Skeletal muscle satellite cell (primary cell): ENCODE measurements around the gene NLRP5.
"Not testable (repeated sequence)": the region's sequence is repeated elsewhere in the genome, so short reads cannot be mapped to it uniquely, and the experiment has no call there.

Source experiments
- H3K27me3 ChIP-seq: 2 replicates; pipeline ENCODE4 v1.7.0; 2013; ENCODE audit warnings: low read length; ENCODE audit not compliant: control insufficient read depth, insufficient read depth
- H3K36me3 ChIP-seq: 2 replicates; pipeline ENCODE4 v1.7.0; 2013; ENCODE audit warnings: mild to moderate bottlenecking, control low read depth, low read length; ENCODE audit not compliant: insufficient read depth
- H3K4me1 ChIP-seq: 2 replicates; pipeline ENCODE4 v1.7.0; 2013; ENCODE audit warnings: low read length; ENCODE audit not compliant: control insufficient read depth, insufficient read depth
- H3K4me2 ChIP-seq: 2 replicates; pipeline ENCODE4 v1.7.0; 2013; ENCODE audit warnings: mild to moderate bottlenecking, low read length
- H3K4me3 ChIP-seq: 2 replicates; pipeline ENCODE4 v1.7.0; 2013; ENCODE audit warnings: low read length
- H3K9ac ChIP-seq: 2 replicates; pipeline ENCODE4 v1.7.0; 2013; ENCODE audit warnings: mild to moderate bottlenecking, low read depth, low read length, moderate library complexity
- H3K9me3 ChIP-seq: replicated peaks from 2 replicates; pipeline ENCODE4 v1.7.0; 2013; ENCODE audit warnings: mild to moderate bottlenecking, control low read depth, low read length

NLRP5 gene

GRCh38 chr19:56091751-56092546 is 105.4 kb downstream of the NLRP5 start:
- peaks cover 12% of the 10 kb centered on the region for H3K4me1 ChIP-seq
- H3K9ac ChIP-seq, result no peak overlapping the region
- no peak overlapping the region for H3K4me3 ChIP-seq
- H3K27me3 ChIP-seq, result no peaks in the 10 kb centered on the region
- peaks cover 28% of the 10 kb centered on the region for H3K36me3 ChIP-seq
- H3K9me3 ChIP-seq, result no peaks in the 10 kb centered on the region
- no peak overlapping the region for H3K4me2 ChIP-seq

DNA sequence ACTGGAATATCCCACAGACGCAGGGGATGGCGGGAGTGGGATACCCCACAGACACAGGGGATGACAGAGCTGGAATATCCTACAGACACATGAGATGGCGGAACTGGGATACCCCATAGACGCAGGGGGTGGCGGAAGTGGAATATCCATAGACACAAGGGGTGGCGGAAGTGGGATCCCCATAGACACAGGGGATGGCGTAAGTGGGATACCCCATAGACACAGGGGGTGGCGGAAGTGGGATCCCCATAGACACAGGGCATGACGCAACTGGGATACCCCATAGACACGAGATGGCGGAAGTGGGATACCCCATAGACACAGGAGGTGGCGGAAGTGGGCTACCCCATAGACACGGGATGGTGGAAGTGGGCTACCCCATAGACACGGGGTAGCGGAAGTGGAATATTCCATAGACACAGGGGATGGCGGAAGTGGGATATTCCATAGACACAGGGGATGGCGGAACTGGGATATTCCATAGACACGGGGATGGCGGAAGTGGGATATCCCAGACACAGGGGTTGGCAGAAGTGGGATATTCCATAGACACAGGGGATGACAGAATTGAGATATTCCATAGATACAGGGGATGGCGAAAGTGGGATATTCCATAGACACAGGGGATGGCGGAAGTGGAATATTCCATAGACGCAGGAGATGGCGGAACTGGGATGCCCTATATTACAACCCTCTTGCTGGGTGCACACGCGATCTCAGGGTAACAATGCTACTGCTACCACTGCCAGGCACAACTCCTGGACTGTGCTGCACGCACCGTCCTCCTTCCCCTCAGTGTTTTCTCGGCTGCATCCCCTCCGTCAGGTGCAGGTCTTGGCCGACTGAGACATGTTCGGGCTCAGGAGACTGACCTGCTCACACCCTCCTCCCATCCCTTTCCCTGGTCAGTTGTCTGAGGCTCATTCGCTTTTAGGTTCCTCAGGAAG is 106.4 kb downstream of the NLRP5 start:
- Histone ChIP-seq H3K36me3 (peaks cover 32% of the 10 kb centered on the region), H3K4me3 (no peak overlapping the region), H3K4me1 (peaks cover 12% of the 10 kb centered on the region), H3K4me2 (no peak overlapping the region), H3K9me3 (no peaks in the 10 kb centered on the region), H3K9ac (no peak overlapping the region), H3K27me3 (no peaks in the 10 kb centered on the region)

DNA sequence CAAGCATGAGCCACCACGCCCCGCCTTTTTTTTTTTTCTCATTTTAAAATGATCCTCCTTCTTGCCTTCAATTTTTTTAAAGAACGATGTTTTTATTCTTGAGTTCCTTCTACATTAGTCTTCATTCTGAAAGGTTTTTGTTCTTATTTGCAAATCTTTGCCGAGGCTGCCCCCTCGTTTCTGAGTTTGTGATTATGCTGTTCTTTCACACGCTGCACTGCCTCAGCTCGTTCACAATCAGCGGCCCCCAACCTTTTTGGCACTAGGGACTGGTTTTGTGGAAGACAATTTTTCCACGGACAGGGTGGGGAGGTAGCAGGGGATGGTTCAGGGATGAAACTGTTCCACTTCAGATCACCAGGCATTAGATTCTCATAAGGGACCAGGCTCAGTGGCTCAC is 107.9 kb downstream of the NLRP5 start:
- H3K4me1 ChIP-seq, result peaks cover 12% of the 10 kb centered on the region
- no peak overlapping the region for H3K9ac ChIP-seq
- peaks cover 36% of the 10 kb centered on the region for H3K36me3 ChIP-seq
- H3K4me3 ChIP-seq, result no peak overlapping the region
- no peaks in the 10 kb centered on the region for H3K9me3 ChIP-seq
- H3K4me2 ChIP-seq, result no peak overlapping the region
- no peaks in the 10 kb centered on the region for H3K27me3 ChIP-seq

DNA sequence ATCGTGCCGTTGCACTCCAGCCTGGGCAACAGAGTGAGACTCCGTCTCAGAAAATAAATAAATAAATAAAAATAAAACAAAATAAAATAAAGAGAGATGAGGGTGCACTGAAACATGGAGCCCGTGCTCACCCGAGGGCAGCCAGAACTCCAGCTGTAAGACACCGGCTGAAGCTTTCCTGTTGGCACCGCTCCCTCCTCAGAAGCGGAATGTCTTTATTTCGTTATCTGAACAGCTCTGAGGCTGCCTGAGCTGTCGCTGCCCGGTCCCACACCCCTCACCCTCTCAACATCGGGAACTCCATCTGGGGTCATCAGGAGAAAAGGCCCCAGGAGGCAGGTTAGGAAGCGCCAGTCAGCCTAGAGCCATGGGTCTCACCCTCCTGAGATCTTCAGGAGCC is 110.1 kb downstream of the NLRP5 start:
- H3K27me3 ChIP-seq, result no peaks in the 10 kb centered on the region
- H3K36me3 ChIP-seq, result peaks cover 39% of the 10 kb centered on the region
- no peak overlapping the region for H3K9ac ChIP-seq
- H3K4me1 ChIP-seq, result peaks cover 3% of the 10 kb centered on the region
- H3K4me3 ChIP-seq, result no peak overlapping the region
- H3K9me3 ChIP-seq, result no peaks in the 10 kb centered on the region
- H3K4me2 ChIP-seq, result no peak overlapping the region

- Histone ChIP-seq H3K27me3 (no peaks in the 10 kb centered on the region), H3K4me2 (no peak overlapping the region), H3K4me3 (no peak overlapping the region), H3K9me3 (no peaks in the 10 kb centered on the region), H3K4me1 (no peaks in the 10 kb centered on the region), H3K36me3 (peaks cover 44% of the 10 kb centered on the region), H3K9ac (no peak overlapping the region)
These were observed 110.7 kb downstream of the NLRP5 start for GRCh38 chr19:56097306-56097705.

DNA sequence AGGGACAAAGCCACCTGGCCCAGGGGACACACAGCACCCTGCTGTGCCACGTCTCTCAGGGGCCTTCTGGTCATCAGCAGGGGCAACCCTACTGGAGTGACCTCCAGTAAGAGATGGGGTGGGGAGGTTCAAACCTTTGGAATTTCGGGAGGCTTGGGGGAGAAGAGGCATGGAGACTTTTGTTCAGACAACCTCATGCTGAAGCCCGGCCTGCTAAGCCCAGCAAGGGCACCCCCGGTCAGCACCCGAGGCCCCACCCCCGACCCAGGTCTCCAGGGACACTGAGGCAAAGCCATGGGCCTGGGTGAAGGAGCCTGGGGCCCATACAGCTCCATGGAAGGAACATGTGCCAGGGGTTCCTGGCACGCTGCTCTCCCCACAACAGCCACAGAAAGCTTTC is 111.2 kb downstream of the NLRP5 start:
- H3K9ac ChIP-seq, result no peak overlapping the region
- no peak overlapping the region for H3K4me2 ChIP-seq
- no peaks in the 10 kb centered on the region for H3K27me3 ChIP-seq
- H3K9me3 ChIP-seq, result no peaks in the 10 kb centered on the region
- H3K4me3 ChIP-seq, result no peak overlapping the region
- no peaks in the 10 kb centered on the region for H3K4me1 ChIP-seq
- H3K36me3 ChIP-seq, result peaks cover 44% of the 10 kb centered on the region

- not testable (repeated sequence) for H3K4me1 ChIP-seq, H3K27me3 ChIP-seq, H3K4me2 ChIP-seq, H3K4me3 ChIP-seq, H3K9ac ChIP-seq, H3K9me3 ChIP-seq
- H3K36me3 ChIP-seq, result peaks cover 41% of the 10 kb centered on the region
These were observed 111.7 kb downstream of the NLRP5 start for GRCh38 chr19:56098237-56098636.

GRCh38 chr19:56098731-56099568 is 112.4 kb downstream of the NLRP5 start:
- Histone ChIP-seq H3K4me1 (no peaks in the 10 kb centered on the region), H3K4me2 (no peak overlapping the region), H3K4me3 (no peak overlapping the region), H3K9me3 (no peaks in the 10 kb centered on the region), H3K9ac (no peak overlapping the region), H3K27me3 (no peaks in the 10 kb centered on the region), H3K36me3 (peaks cover 37% of the 10 kb centered on the region)

DNA sequence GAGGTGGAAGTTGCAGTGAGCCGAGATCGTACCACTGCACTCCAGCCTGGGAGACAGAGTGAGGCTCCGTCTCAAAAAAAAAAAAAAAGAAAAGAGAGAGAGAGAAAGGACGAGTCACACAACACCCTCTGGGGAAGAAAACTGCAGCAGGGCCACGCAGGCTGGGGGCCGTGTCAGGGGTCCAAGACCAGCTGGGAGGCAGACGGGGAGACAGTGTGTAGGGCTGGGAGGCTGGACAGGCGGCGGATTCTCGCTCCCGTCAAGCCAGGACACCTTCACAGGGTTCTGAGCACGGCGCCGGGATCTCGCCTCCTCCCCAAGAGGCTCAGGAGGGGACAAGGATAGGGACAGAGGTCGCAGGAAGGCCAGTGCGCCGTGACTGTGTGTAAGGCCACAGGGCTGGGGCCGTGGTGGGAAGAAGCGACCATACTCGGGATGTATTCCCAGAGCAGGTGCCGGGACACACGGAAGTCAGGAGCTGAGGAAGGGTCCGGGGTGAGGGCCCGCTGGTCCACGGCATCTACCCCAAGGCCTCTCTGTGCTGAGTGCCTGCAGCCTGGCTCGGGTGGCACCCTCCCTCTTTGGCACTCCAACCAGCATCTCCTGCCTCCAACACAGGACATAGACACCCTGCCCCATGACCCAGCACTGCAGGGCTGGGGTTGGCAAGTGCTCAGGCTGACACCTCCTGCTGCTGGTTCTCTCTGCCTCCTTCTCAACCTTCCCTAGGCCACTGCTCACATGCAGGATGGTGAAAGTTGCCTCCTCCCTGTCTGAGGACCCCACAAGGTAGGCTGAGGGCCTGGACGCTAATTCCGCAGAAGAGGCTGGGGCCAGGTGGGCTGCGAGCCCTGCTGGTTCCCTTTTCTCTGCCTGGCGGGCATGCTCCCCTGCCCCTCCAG is 113.3 kb downstream of the NLRP5 start:
- no peaks in the 10 kb centered on the region for H3K9me3 ChIP-seq
- H3K9ac ChIP-seq, result no peak overlapping the region
- no peak overlapping the region for H3K4me3 ChIP-seq
- no peak overlapping the region for H3K4me2 ChIP-seq
- no peaks in the 10 kb centered on the region for H3K4me1 ChIP-seq
- H3K27me3 ChIP-seq, result no peaks in the 10 kb centered on the region
- H3K36me3 ChIP-seq, result peaks cover 37% of the 10 kb centered on the region

- H3K9ac ChIP-seq, result no peak overlapping the region
- no peak overlapping the region for H3K4me3 ChIP-seq
- H3K4me2 ChIP-seq, result no peak overlapping the region
- no peaks in the 10 kb centered on the region for H3K9me3 ChIP-seq
- H3K4me1 ChIP-seq, result peaks cover 6% of the 10 kb centered on the region
- no peaks in the 10 kb centered on the region for H3K27me3 ChIP-seq
- H3K36me3 ChIP-seq, result peaks cover 28% of the 10 kb centered on the region
These were observed 114.5 kb downstream of the NLRP5 start for GRCh38 chr19:56101095-56101494.
